Fibroblast of mammary gland (primary cell): ENCODE data around the gene MIEF1.

Experiments used
- DNase-seq: peaks from one replicate; pipeline ENCODE4 v3.0.0-alpha.2; 2010; ENCODE audit warnings: low read depth
- H3K4me3 ChIP-seq: 2 replicates; pipeline ENCODE4 v1.5.1; 2011; ENCODE audit warnings: low read depth, mild to moderate bottlenecking, low read length, moderate library complexity; ENCODE audit not compliant: control insufficient read depth
- TF ChIP-seq, protein P1 (sequence below): conservative IDR thresholded peaks from 2 replicates; pipeline ENCODE4 v1.5.1; 2011; ENCODE audit warnings: low read depth, low read length, inconsistent platforms; ENCODE audit not compliant: control insufficient read depth, insufficient read depth

The MIEF1 gene

GRCh38 chr22:39565414-39565944 lies 63.4 kb downstream of the MIEF1 start:
- no peak for DNase-seq
- no peak overlapping the region for H3K4me3 ChIP-seq
- TF ChIP-seq, protein P1, sequence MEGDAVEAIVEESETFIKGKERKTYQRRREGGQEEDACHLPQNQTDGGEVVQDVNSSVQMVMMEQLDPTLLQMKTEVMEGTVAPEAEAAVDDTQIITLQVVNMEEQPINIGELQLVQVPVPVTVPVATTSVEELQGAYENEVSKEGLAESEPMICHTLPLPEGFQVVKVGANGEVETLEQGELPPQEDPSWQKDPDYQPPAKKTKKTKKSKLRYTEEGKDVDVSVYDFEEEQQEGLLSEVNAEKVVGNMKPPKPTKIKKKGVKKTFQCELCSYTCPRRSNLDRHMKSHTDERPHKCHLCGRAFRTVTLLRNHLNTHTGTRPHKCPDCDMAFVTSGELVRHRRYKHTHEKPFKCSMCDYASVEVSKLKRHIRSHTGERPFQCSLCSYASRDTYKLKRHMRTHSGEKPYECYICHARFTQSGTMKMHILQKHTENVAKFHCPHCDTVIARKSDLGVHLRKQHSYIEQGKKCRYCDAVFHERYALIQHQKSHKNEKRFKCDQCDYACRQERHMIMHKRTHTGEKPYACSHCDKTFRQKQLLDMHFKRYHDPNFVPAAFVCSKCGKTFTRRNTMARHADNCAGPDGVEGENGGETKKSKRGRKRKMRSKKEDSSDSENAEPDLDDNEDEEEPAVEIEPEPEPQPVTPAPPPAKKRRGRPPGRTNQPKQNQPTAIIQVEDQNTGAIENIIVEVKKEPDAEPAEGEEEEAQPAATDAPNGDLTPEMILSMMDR: no peak

GRCh38 chr22:39567135-39567946 lies 65.3 kb downstream of the MIEF1 start:
- H3K4me3 ChIP-seq: no peak overlapping the region
- TF ChIP-seq, protein P1: no peak
- no peak for DNase-seq
